Endometrial microvascular endothelial cells (primary cell): ENCODE data around the gene NUSAP1. TPM values are rescaled to one million over a fixed set of nuclear protein-coding genes. Genes with fewer than 3 reads are reported as not detected.
"Not testable (repeated sequence)": the region's sequence is repeated elsewhere in the genome, so short reads cannot be mapped to it uniquely, and the experiment has no call there.

Experiments used
- in situ Hi-C: cut with HindIII; loops from 2 replicates; pipeline ENCODE4 v1.10.0; 2017; ENCODE audit warnings: low sequenced_read_pairs, low pct_unique_long_range_greater_than_20kb; ENCODE audit errors: inconsistent ontology term
- total RNA-seq: library from RNA; depleted of rRNA; stranded (reverse); fragments of >200 nt; gene quantifications from one replicate; pipeline ENCODE4 v1.2.3, GENCODE V29; 2015; ENCODE audit errors: inconsistent ontology term

Gene NUSAP1
- total RNA-seq, 1 donor from 2014 or later = 107 TPM

DNA sequence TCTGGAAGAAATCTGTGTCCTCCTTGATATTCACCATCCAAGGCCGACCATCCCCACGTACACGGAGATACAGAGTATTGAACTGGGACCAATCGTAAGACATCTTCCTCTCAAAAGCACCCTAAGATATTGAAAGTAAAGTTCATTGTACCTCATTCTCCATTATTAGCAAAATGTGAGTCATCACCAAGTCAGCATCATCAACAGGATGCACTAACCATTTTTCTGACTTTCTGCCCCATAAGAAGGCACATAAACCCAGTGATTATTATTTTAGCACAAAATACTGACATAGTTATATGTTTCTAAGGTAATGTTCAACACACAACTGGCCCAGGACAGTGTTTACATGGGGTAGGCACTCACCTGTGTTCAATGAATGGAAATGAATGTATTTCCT is 62.2 kb downstream of the NUSAP1 start:
- in situ Hi-C loops = no loop called here

DNA sequence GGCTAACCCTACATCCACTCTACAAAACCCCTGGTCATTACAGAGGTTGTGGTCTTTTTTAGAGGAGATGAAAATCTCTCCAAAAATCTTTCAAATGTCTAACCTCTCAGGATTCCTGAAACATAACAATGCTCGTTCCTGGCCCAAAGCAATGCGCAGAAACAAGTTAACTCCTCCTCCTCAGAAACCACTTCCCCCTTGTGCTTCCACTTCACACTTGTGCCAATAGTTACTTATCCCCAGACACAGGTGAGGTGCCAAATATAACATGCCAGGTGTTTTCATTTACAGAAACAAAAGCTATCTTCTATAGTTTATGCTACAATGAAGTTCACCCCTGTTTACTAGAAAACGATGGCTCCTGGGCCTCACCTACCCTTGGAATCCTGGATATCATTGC is 63.4 kb downstream of the NUSAP1 start:
- in situ Hi-C loops = no loop called here

GRCh38 chr15:41401904-41402267 is 69.2 kb downstream of the NUSAP1 start:
- in situ Hi-C loops = no loop called here

DNA sequence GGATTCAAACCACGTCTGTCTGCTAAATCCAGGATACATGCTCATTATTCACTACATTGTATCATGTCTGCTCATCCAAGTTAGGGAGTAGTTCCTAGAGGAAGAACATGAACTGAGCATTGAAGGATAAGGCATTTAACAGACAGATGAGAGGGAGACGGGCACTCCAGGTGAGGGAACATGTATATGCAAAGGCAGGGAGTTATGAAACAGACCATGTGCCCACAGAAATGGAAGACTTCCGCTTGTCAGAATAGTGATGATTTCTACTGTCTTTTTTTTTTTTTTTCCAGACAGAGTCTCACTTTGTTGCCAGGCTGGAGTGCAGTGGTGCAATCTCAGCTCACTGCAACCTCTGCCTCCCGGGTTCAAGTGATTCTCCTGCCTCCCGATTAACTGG is 74.7 kb downstream of the NUSAP1 start:
- in situ Hi-C loops = no loop called here

GRCh38 chr15:41408234-41408641 is 75.6 kb downstream of the NUSAP1 start:
- in situ Hi-C loops = no loop called here

- in situ Hi-C loops = no loop called here
These were observed 78.3 kb downstream of the NUSAP1 start for GRCh38 chr15:41411031-41411430.

DNA sequence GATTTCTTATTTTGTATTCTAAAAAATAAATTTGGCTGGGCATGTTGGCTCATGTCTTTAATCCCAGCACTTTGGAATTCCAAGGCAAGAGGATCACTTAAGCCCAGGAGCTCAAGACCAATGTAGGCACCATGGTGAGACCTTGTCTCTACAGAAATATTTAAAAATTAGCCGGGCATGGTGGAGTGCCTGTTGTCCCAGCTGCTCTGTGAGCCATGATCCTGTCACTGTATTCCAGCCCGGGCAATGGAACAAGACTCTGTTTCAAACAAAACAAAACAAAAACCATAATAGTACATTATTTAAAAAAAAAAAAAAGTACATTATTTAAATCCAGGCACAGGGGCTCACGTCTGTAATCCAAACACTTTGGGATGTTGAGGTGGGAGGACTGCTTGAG is 78.8 kb downstream of the NUSAP1 start:
- in situ Hi-C loops = no loop called here

DNA sequence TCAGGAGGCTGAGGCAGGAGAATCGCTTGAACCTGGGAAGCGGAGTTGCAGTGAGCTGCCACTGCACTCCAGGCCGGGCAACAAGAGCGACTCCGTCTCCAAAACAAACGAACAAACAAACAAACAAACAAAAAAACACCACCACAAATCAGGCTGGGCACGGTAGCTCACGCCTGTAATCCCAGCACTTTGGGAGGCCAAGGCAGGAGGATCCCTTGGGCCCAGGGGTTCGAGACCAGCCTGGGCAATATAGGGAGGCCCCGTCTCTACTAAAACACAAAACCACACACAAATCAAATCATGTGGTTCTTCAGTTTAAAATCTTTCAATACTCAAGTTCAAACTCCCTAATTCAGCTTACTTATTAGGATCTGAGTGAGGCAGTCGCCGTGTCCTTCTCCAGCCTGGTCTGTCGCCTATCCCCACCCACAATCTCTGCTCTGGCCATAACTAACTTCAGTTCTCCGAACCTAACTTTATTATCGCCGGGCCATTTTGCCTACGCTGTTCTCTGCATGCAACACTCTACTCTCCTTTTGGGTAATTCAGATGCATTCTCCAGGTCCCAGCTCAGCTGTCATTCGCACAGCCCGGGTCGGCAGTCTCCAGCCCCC is 83.6 kb downstream of the NUSAP1 start:
- in situ Hi-C loops = no loop called here

DNA sequence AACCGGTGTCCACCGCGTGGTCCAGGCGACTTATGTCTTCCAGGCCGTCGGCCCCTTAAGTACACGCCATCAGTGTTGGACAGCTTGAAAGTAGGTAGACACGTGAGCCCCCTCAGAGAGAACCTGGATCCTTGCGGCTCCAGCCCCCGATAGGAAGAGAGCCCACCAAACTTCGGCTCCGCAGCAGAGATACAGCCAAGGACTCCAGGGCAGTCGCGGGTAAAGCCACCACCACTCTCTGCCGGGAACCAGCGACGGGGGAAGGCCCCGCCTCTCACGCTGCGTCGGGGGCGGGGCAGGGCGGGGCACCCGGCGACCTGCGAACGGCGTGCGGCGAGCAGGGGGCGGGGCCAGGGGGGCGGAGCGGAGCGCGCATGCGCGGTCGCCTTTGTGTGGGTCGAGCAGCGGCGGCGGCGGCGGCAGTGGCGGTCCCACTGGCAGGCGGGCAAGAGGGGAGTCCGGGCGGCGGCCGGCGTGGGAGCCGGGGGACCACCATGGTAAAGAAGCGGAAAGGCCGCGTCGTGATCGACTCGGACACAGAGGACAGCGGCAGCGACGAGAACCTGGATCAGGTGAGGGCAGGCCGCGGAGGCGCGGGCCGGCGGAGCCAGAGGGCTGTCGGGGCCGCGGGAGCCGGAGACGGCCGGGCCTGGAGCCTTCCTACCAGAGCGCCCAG is 84.2 kb downstream of the NUSAP1 start, which contains the start of gene RTF1:
Gene RTF1, plus strand, starts transcription at position 354 of the 676 bp plus-strand sequence. Its CDS starts 21 bp downstream, at position 375.
- in situ Hi-C loops = no loop called here

- in situ Hi-C loops = no loop called here
These were observed 84.9 kb downstream of the NUSAP1 start for GRCh38 chr15:41417418-41418195.

GRCh38 chr15:41423979-41424659 is 91.4 kb downstream of the NUSAP1 start:
- in situ Hi-C loops = no loop called here

DNA sequence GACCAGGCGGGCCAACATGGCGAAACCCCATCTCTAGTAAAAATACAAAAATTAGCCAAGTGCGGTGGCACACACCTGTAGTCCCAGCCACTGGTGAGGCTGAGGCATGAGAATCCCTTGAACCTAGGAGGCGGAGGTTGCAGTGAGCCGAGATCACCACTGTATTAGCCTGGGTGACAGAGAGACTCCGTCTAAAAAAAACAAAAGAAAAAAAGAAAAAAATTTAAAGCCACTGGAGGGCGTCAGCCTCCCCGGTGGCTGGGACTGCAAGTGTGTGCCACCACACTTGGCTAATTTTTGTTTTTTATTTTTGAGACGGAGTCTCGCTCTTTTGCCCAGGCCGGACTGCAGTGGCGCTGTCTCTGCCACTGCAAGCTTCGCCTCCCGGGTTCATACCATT is 92.1 kb downstream of the NUSAP1 start:
- in situ Hi-C loops = no loop called here

DNA sequence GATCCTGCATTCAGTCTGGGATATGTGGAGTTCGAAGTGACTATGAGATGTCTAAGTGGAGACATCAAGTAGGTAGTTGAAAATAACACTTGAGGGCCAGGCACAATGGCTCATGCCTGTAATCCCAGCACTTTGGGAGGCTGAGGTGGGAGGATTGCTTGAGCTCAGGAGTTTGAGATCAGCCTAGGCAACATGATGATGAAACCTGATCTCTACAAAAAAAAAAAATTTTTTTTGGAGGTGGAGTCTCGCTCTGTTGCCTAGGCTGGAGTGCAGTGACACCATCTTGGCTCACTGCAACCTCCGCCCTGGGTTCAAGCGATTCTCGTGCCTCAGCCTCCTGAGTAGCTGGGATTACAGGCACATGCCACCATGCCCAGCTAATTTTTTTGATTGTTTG is 93.2 kb downstream of the NUSAP1 start:
- in situ Hi-C loops = not testable (repeated sequence)

DNA sequence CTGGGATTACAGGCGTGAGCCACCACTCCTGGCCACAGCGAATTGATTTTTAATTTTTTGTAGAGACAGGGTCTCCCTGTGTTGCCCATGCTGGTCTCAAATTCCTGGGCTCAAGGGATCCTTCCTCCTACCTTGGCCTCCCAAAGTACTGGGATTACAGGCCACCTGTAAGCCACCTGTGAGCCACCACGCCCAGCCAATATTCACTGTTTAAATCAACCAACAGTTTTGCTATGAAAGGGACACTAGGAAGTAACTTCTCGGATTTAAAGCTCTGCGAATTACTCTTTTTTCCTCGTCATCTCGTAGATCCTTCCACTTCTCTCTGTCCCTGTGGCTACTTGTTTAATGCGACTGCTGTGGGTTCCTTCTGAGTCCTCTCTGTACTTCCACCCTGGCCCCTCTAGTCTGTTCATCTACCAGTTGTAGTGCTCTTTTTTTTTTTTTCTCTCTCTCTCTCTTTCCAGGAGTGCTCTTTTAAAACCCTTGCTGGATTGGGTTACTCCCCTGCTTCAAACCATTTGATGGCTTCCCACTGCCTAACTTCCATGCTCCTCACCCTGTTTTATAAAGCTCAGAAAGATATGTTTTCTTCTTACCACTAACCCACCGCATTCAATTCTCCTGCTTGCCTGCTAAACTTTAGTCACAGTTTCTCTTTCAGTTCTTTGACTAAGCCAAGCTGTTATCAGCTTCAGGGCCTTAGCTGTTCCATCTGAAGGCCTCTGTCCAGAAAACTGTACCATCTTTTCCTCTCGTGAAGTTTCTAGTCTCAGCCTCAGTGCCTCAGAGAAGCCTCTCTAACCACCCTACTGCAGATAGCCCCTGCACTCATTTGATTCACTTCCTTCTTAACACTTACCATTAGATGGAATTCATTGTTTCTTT is 96.6 kb downstream of the NUSAP1 start:
- in situ Hi-C loops = no loop called here

Other genes with a start within 250 kb of the NUSAP1 start
- gene INO80, start 216.6 kb upstream of the NUSAP1 start, total RNA-seq = 20.3 TPM
- gene EXD1, start 102.1 kb upstream of the NUSAP1 start, total RNA-seq = not detected
- 203 TPM for gene CHP1, start 101.6 kb upstream of the NUSAP1 start, total RNA-seq
- 28.6 TPM for gene OIP5, start 290 bp upstream of the NUSAP1 start, total RNA-seq
- 25.8 TPM for gene NDUFAF1, start 69.6 kb downstream of the NUSAP1 start, total RNA-seq
- gene RTF1, start 84.2 kb downstream of the NUSAP1 start, total RNA-seq = 29.8 TPM
- gene ITPKA, start 161.0 kb downstream of the NUSAP1 start, total RNA-seq = 0.37 TPM
- 0.65 TPM for gene LTK, start 180.9 kb downstream of the NUSAP1 start, total RNA-seq
- 31.2 TPM for gene RPAP1, start 211.4 kb downstream of the NUSAP1 start, total RNA-seq
- gene TYRO3, start 226.3 kb downstream of the NUSAP1 start, total RNA-seq = 9.2 TPM